ENCODE measurements around the gene FTSJ3. TPM values are rescaled to one million over a fixed set of nuclear protein-coding genes. Genes with fewer than 3 reads are reported as not detected.
A peak's percentile ranks its signal among the peaks of the same experiment; 100 is the strongest.
"Not testable (repeated sequence)": the region's sequence is repeated elsewhere in the genome, so short reads cannot be mapped to it uniquely, and the experiment has no call there.

FTSJ3 gene, protein sequence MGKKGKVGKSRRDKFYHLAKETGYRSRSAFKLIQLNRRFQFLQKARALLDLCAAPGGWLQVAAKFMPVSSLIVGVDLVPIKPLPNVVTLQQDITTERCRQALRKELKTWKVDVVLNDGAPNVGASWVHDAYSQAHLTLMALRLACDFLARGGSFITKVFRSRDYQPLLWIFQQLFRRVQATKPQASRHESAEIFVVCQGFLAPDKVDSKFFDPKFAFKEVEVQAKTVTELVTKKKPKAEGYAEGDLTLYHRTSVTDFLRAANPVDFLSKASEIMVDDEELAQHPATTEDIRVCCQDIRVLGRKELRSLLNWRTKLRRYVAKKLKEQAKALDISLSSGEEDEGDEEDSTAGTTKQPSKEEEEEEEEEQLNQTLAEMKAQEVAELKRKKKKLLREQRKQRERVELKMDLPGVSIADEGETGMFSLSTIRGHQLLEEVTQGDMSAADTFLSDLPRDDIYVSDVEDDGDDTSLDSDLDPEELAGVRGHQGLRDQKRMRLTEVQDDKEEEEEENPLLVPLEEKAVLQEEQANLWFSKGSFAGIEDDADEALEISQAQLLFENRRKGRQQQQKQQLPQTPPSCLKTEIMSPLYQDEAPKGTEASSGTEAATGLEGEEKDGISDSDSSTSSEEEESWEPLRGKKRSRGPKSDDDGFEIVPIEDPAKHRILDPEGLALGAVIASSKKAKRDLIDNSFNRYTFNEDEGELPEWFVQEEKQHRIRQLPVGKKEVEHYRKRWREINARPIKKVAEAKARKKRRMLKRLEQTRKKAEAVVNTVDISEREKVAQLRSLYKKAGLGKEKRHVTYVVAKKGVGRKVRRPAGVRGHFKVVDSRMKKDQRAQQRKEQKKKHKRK
- total RNA-seq (10 to 100 TPM; 39.4 to 64.9 (median 53.3) TPM), total RNA-seq (41.1 to 300 (median 78.9) reads per million in 29 experiments)
- total RNA-seq (2013): 31.0 TPM

DNA sequence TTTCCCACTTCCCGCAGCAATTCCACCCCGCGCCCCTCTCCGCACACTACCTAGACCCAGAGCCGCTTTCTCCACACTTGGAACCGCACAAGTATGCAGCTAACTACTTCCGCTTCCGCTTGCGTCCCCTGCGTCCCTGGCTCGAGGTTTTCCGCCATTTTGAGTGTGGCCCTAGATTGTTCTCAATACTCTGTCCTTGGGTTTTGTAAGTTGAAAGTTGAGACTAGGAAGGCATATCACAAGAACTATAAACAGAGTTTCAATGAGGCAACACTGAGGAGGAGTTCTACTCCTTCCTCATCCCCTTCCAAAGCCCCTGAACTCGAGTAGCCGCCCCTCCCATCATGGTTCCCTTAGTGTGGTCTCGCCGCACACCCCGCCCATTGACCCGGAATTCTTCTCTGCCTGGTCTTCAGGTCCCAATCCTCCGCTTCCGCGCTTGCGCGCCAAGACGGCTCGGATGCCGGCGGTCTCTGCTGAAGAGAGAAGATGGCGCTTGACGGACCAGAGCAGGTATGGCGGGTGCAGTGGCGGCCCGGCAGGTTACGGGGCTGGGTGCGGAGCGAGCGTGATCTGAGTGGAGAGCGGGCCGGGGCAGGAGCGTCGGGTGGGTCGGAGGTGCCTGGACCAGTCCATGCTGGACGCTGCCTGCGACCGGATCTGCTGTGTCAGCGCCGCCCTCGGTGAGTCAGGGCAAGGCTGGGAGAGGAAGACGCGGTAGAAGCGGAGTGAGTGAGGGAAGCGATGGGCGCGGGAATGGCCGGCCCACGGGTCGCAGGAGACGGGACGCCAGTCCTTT is at the start of gene FTSJ3, which contains the start of gene PSMC5:
Gene FTSJ3, minus strand, starts transcription at position 662 of the 799 bp plus-strand sequence. CDS start 761 bp downstream, outside the sequence.
Gene PSMC5, plus strand, starts transcription at position 430 of the 799 bp plus-strand sequence. Its CDS starts 60 bp downstream, at position 490.
- H3K36me3 ChIP-seq (ENCODE audit: control insufficient read depth in 2 of 2, extremely low read depth in 1 of 2, insufficient read depth in 1 of 2, low read length in 1 of 2): peaks cover 34 to 72% of the 10 kb centered on the region in 2 donors
- POLR2A ChIA-PET: interaction anchor here (0.6 to 1.5 kb wide), 4 partner anchors 12 to 403 kb away, joined by 3 to 8 read pairs (median 3); partner anchors contain the start of genes CCDC47 (in 1 of the 2) and DDX42 (in 1 of the 2)

GRCh38 chr17:63874693-63875092 is 47.2 kb upstream of the FTSJ3 start:
- H3K9me3 ChIP-seq; POLR2A ChIA-PET; H3K27ac ChIP-seq (ENCODE audit: low read length); H3K4me3 Mint-ChIP-seq; H3K9me3 Mint-ChIP-seq; H3K4me1 ChIP-seq (ENCODE audit: control insufficient read depth in 1 of 2, extremely low read depth in 1 of 2, insufficient read depth in 2 of 2, low read length in 2 of 2); H3K4me3 ChIP-seq (ENCODE audit: control insufficient read depth in 1 of 2, extremely low read depth in 1 of 2, low read length in 1 of 2); H3K27me3 ChIP-seq (replicated peaks in 1 of 2; ENCODE audit: control insufficient read depth in 2 of 2, extremely low read depth in 1 of 2, insufficient read depth in 2 of 2, low read length in 1 of 2); ATAC-seq (replicated peaks in 1 of 4); DNase-seq; H3K36me3 ChIP-seq (ENCODE audit: control insufficient read depth in 2 of 2, extremely low read depth in 1 of 2, insufficient read depth in 1 of 2, low read length in 1 of 2); H3K36me3 Mint-ChIP-seq; H3K27ac Mint-ChIP-seq; H3K4me1 Mint-ChIP-seq; H3K27me3 Mint-ChIP-seq; CTCF ChIA-PET: not testable (repeated sequence)
- WGBS (ENCODE audit: insufficient coverage): no CpG with 5 or more reads among the region's 6 CpGs

More for the DNA sequence above, at the start of gene FTSJ3, which contains the start of gene PSMC5:
- Mint-ChIP-seq H3K4me3 (peak within 1 kb of the TSS; percentile 96 to 98 (median 98)), H3K27ac (peak within 1 kb of the TSS; percentile 99 to 100), H3K4me1 (peaks cover 72 to 90% (median 79%) of the 10 kb centered on the region in 3 donors), H3K27me3 (no peaks in the 10 kb centered on the region), H3K9me3 (no peaks in the 10 kb centered on the region), H3K36me3 (peaks cover 58% of the 10 kb centered on the region)
- peak within 1 kb of the TSS; percentile 80 to 100 for H3K4me3 ChIP-seq (ENCODE audit: control insufficient read depth in 1 of 2, extremely low read depth in 1 of 2, low read length in 1 of 2)
- peak within 1 kb of the TSS; percentile 81 for H3K27ac ChIP-seq (ENCODE audit: low read length)
- no peaks in the 10 kb centered on the region for H3K27me3 ChIP-seq (replicated peaks in 1 of 2; ENCODE audit: control insufficient read depth in 2 of 2, extremely low read depth in 1 of 2, insufficient read depth in 2 of 2, low read length in 1 of 2)
- DNase-seq (peak; percentile 85 to 99 (median 96)), ATAC-seq (replicated peaks in 1 of 4) (peak; percentile 93 to 96 (median 94))
- WGBS (ENCODE audit: insufficient coverage): under 1% methylated on average over 52 of the region's 58 CpGs
- H3K4me1 ChIP-seq (ENCODE audit: control insufficient read depth in 1 of 2, extremely low read depth in 1 of 2, insufficient read depth in 2 of 2, low read length in 2 of 2): peaks cover 33 to 58% of the 10 kb centered on the region in 2 experiments
- no peaks in the 10 kb centered on the region for H3K9me3 ChIP-seq
- CTCF ChIA-PET: interaction anchor here in 1 of 2 donors (0.5 to 1.2 kb wide), 7 partner anchors 16 to 471 kb away, joined by 3 to 5 read pairs (median 3); partner anchors contain the start of genes CCDC47, DDX42 and SMARCD2

DNA sequence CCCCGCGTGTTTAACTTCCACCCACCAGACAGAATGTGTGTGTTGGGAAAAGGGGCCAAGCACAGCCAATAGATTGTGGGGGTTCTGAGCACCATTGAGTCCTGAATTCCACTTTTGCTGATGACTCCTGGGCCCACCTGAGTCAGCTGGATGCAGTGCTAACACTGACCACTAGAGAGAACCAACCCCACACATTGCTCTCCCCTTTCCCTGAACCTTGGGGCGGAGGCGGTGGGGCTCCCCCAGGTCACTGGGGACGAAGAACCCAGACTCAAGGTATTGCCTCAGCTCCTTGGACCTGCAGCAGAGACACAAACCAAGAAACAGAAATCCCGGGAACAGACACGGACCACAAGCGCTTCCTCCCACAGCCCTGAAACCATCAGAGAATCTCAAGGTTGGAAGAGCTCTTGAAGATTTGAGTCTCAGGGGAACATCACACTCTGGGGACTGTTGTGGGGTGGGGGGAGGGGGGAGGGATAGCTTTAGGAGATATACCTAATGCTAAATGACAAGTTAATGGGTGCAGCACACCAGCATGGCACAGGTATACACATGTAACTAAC is 46.7 kb upstream of the FTSJ3 start:
- ATAC-seq (replicated peaks in 1 of 4); H3K4me3 Mint-ChIP-seq; H3K36me3 Mint-ChIP-seq; H3K27ac Mint-ChIP-seq; CTCF ChIA-PET; H3K36me3 ChIP-seq (ENCODE audit: control insufficient read depth in 2 of 2, extremely low read depth in 1 of 2, insufficient read depth in 1 of 2, low read length in 1 of 2); H3K27me3 Mint-ChIP-seq; H3K27me3 ChIP-seq (replicated peaks in 1 of 2; ENCODE audit: control insufficient read depth in 2 of 2, extremely low read depth in 1 of 2, insufficient read depth in 2 of 2, low read length in 1 of 2); H3K4me3 ChIP-seq (ENCODE audit: control insufficient read depth in 1 of 2, extremely low read depth in 1 of 2, low read length in 1 of 2); H3K4me1 ChIP-seq (ENCODE audit: control insufficient read depth in 1 of 2, extremely low read depth in 1 of 2, insufficient read depth in 2 of 2, low read length in 2 of 2); H3K9me3 Mint-ChIP-seq; DNase-seq; H3K9me3 ChIP-seq; H3K27ac ChIP-seq (ENCODE audit: low read length); H3K4me1 Mint-ChIP-seq; POLR2A ChIA-PET: not testable (repeated sequence)
- WGBS (ENCODE audit: insufficient coverage): no CpG with 5 or more reads among the region's 8 CpGs

DNA sequence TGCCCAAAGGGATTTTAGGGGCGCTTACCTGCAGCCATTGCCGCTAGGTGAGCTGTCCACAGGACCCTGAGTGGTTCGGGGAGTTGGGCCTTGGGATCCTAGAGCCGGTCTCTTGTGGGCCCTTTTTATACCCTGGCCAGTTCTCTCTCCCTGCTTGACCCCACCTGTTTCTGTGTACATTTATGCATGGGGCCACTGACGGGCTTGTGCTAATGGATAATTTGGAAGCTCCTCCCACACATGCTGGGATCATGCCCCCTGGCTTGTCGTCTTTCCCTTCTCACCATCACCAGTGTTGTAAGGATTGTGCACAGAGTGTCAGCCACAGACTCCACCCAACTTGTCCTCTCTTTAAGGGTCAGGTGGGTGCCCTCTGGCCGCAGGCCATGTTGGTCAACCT is 46.1 kb upstream of the FTSJ3 start, which contains the start of gene CSH2:
Gene CSH2, minus strand, starts transcription at position 101 of the 400 bp plus-strand sequence. Its CDS starts 63 bp downstream, at position 38.
- H3K27ac ChIP-seq (ENCODE audit: low read length); H3K36me3 ChIP-seq (ENCODE audit: control insufficient read depth in 2 of 2, extremely low read depth in 1 of 2, insufficient read depth in 1 of 2, low read length in 1 of 2); H3K9me3 Mint-ChIP-seq; ATAC-seq (replicated peaks in 1 of 4); H3K4me1 Mint-ChIP-seq; H3K4me3 Mint-ChIP-seq; POLR2A ChIA-PET; H3K9me3 ChIP-seq; H3K27me3 Mint-ChIP-seq; DNase-seq; H3K4me1 ChIP-seq (ENCODE audit: control insufficient read depth in 1 of 2, extremely low read depth in 1 of 2, insufficient read depth in 2 of 2, low read length in 2 of 2); H3K4me3 ChIP-seq (ENCODE audit: control insufficient read depth in 1 of 2, extremely low read depth in 1 of 2, low read length in 1 of 2); H3K27ac Mint-ChIP-seq; H3K36me3 Mint-ChIP-seq; CTCF ChIA-PET; H3K27me3 ChIP-seq (replicated peaks in 1 of 2; ENCODE audit: control insufficient read depth in 2 of 2, extremely low read depth in 1 of 2, insufficient read depth in 2 of 2, low read length in 1 of 2): not testable (repeated sequence)
- no CpG with 5 or more reads among the region's 7 CpGs for WGBS (ENCODE audit: insufficient coverage)

GRCh38 chr17:63871646-63872365 is 44.3 kb upstream of the FTSJ3 start:
- H3K4me3 Mint-ChIP-seq; DNase-seq; POLR2A ChIA-PET; H3K9me3 ChIP-seq; H3K36me3 ChIP-seq (ENCODE audit: control insufficient read depth in 2 of 2, extremely low read depth in 1 of 2, insufficient read depth in 1 of 2, low read length in 1 of 2); H3K27me3 ChIP-seq (replicated peaks in 1 of 2; ENCODE audit: control insufficient read depth in 2 of 2, extremely low read depth in 1 of 2, insufficient read depth in 2 of 2, low read length in 1 of 2); H3K9me3 Mint-ChIP-seq; ATAC-seq (replicated peaks in 1 of 4); H3K4me3 ChIP-seq (ENCODE audit: control insufficient read depth in 1 of 2, extremely low read depth in 1 of 2, low read length in 1 of 2); H3K4me1 ChIP-seq (ENCODE audit: control insufficient read depth in 1 of 2, extremely low read depth in 1 of 2, insufficient read depth in 2 of 2, low read length in 2 of 2); H3K27ac ChIP-seq (ENCODE audit: low read length); H3K27ac Mint-ChIP-seq; CTCF ChIA-PET; H3K4me1 Mint-ChIP-seq; H3K27me3 Mint-ChIP-seq; H3K36me3 Mint-ChIP-seq: not testable (repeated sequence)
- WGBS (ENCODE audit: insufficient coverage): no CpG with 5 or more reads among the region's 15 CpGs
